ENCODE results near the gene SLC22A17. TPM values are rescaled to one million over a fixed set of nuclear protein-coding genes. Genes with fewer than 3 reads are reported as not detected.
A peak's percentile ranks its signal among the peaks of the same experiment; 100 is the strongest.

The SLC22A17 gene
- total and polyA plus RNA-seq, 2 of the 13 experiments (the other 11 are each of a cell fraction or from before 2014, with no cell fraction given), result 0.95 to 1.1 TPM

GRCh38 chr14:23300687-23301223 is 51.9 kb downstream of the SLC22A17 start (continued):
- TF ChIP-seq THAP7 (CRISPR knock-in tag; IDR thresholded peaks at IDR 0.05), result no peak
- TF ChIP-seq RFXANK (CRISPR knock-in tag; IDR thresholded peaks at IDR 0.05), result no peak
- TF ChIP-seq NRL (CRISPR knock-in tag; IDR thresholded peaks at IDR 0.05; ENCODE audit: borderline replicate concordance), result peak; percentile 76; the same call in 1 of the 2 replicates
- TF ChIP-seq ZNF33B (CRISPR knock-in tag; IDR thresholded peaks at IDR 0.05), result peak; percentile 51; the same call in 1 of the 2 replicates
- TF ChIP-seq NFATC3 (CRISPR knock-in tag; IDR thresholded peaks at IDR 0.05), result peak; percentile 86; the same call in 1 of the 2 replicates
- no peak for TF ChIP-seq FOXA3 (CRISPR knock-in tag; IDR thresholded peaks at IDR 0.05)
- 0 out of 2 replicates have a peak, but pooled peaks have one; percentile 12 for TF ChIP-seq THAP9 (CRISPR knock-in tag; IDR thresholded peaks at IDR 0.05; ENCODE audit: borderline replicate concordance)
- no peak for TF ChIP-seq TBP (CRISPR knock-in tag; IDR thresholded peaks at IDR 0.05)
- TF ChIP-seq JUN (CRISPR knock-in tag; IDR thresholded peaks at IDR 0.05), result 0 out of 2 replicates have a peak, but pooled peaks have one; percentile 19
- 0 out of 2 replicates have a peak, but pooled peaks have one; percentile 56 for TF ChIP-seq ZNF713 (CRISPR knock-in tag; IDR thresholded peaks at IDR 0.05)
- TF ChIP-seq ZFP37 (CRISPR knock-in tag; IDR thresholded peaks at IDR 0.05; ENCODE audit: borderline replicate concordance), result 0 out of 2 replicates have a peak, but pooled peaks have one; percentile 15
- peak; percentile 67; the same call in 1 of the 2 replicates for TF ChIP-seq SIN3A (IDR thresholded peaks at IDR 0.05; ENCODE audit: borderline replicate concordance, low read depth, low read length)
- 0 out of 2 replicates have a peak, but pooled peaks have one; percentile 27 for TF ChIP-seq TCF7 (IDR thresholded peaks at IDR 0.05; ENCODE audit: low read depth)
- 0 out of 2 replicates have a peak, but pooled peaks have one; percentile 89 for TF ChIP-seq KLF13 (CRISPR knock-in tag; IDR thresholded peaks at IDR 0.05)
- TF ChIP-seq ZKSCAN5 (CRISPR knock-in tag; IDR thresholded peaks at IDR 0.05), result 0 out of 2 replicates have a peak, but pooled peaks have one; percentile 10
- TF ChIP-seq SNAPC5 (CRISPR knock-in tag; IDR thresholded peaks at IDR 0.05; ENCODE audit: borderline replicate concordance), result no peak
- no peak for TF ChIP-seq ASH2L (IDR thresholded peaks at IDR 0.05; ENCODE audit: insufficient read length, low read depth, low read length)
- TF ChIP-seq ZNF576 (CRISPR knock-in tag; IDR thresholded peaks at IDR 0.05), result no peak
- TF ChIP-seq ZSCAN22 (CRISPR knock-in tag; IDR thresholded peaks at IDR 0.05), result peak; percentile 52; the same call in 1 of the 2 replicates
- TF ChIP-seq ATF7 (IDR thresholded peaks at IDR 0.05), result no peak
- peak; percentile 13 for TF ChIP-seq ATF7 (CRISPR knock-in tag; IDR thresholded peaks at IDR 0.05)
- no peak for TF ChIP-seq ZNF704 (CRISPR knock-in tag; IDR thresholded peaks at IDR 0.05; ENCODE audit: borderline replicate concordance)
